H1 (cell line): ENCODE results near the gene OR51I1.

Source experiments
- CBX5 ChIP-seq: fragments of 300-800, 300-1000 bp; sonication (generic); IDR thresholded peaks from 2 replicates; pipeline ENCODE4 v1.7.1; 2016; ENCODE audit warnings: antibody characterized with exemption, low read length, low read depth
- CTCF ChIP-seq, 3 experiments: IDR thresholded peaks; 1 replicate in 2 of 3; 2 replicates in 1 of 3; pipeline versions ENCODE4 v1.5.1 to v1.6.1; 2011; ENCODE audit warnings: low read length in 3 of 3, mild to moderate bottlenecking in 3 of 3, inconsistent platforms in 2 of 3, low read depth in 1 of 3, moderate library complexity in 1 of 3; ENCODE audit not compliant: insufficient read depth in 1 of 3; ENCODE audit errors: control extremely low read depth in 1 of 3
- EZH2 ChIP-seq: fragments of 200-600 bp; sonication (generic); IDR thresholded peaks from 2 replicates; pipeline ENCODE4 v1.7.1; 2012; ENCODE audit warnings: low read depth, mild to moderate bottlenecking, moderate library complexity, low read length, inconsistent platforms; ENCODE audit not compliant: severe bottlenecking
- MAX ChIP-seq: IDR thresholded peaks from 2 replicates; pipeline ENCODE4 v1.6.1; 2012; ENCODE audit warnings: inconsistent platforms
- POLR2AphosphoS5 ChIP-seq: IDR thresholded peaks from 2 replicates; pipeline ENCODE4 v1.6.1; 2011; ENCODE audit warnings: low read depth, low read length

- TF ChIP-seq MAX (no peak), POLR2AphosphoS5 (no peak), CTCF (IDR thresholded peaks at IDR 0.05; ENCODE audit: control extremely low read depth in 1 of 3, insufficient read depth in 1 of 3, low read depth in 1 of 3, low read length in 3 of 3) (no peak), CBX5 (no peak), EZH2 (no peak)
Measured at GRCh38 chr11:5467527-5467926, 26.2 kb upstream of the OR51I1 start.
